HAP-1 (cell line): ENCODE measurements around the gene PSG11.
"Not testable (repeated sequence)": the region's sequence is repeated elsewhere in the genome, so short reads cannot be mapped to it uniquely, and the experiment has no call there.

Experiments used
- DNase-seq, 2 experiments: peaks; one replicate each; pipeline ENCODE4 v3.0.0-alpha.2; 2016 to 2020; ENCODE audit warnings: low spot score in 2 of 2
- H3K27me3 ChIP-seq: fragments of 250-450 bp; sonication (Bioruptor Pico); 2 replicates; pipeline ENCODE4 v1.5.1; 2020; ENCODE audit warnings: low read depth, mild to moderate bottlenecking, moderate library complexity
- H3K36me3 ChIP-seq: fragments of 250-450 bp; sonication (Bioruptor Pico); replicated peaks from 2 replicates; pipeline ENCODE4 v1.5.1; 2020; ENCODE audit warnings: mild to moderate bottlenecking
- H3K4me1 ChIP-seq: fragments of 250-450 bp; sonication (Bioruptor Pico); 2 replicates; pipeline ENCODE4 v1.5.1; 2020; ENCODE audit warnings: mild to moderate bottlenecking
- H3K4me3 ChIP-seq: fragments of 250-450 bp; sonication (Bioruptor Pico); 2 replicates; pipeline ENCODE4 v1.5.1; 2020; ENCODE audit warnings: mild to moderate bottlenecking, moderate library complexity
- H3K9me3 ChIP-seq: fragments of 250-450 bp; sonication (Bioruptor Pico); 2 replicates; pipeline ENCODE4 v1.5.1; 2020; ENCODE audit warnings: mild to moderate bottlenecking, moderate library complexity
- in situ Hi-C: fragments of 300-500 bp; cut with MboI; formaldehyde crosslinking; loops from 3 replicates; pipeline ENCODE4 v1.14.3; 2020; ENCODE audit warnings: low sequenced_read_pairs, inconsistent platforms, mixed read lengths

PSG11 gene

DNA sequence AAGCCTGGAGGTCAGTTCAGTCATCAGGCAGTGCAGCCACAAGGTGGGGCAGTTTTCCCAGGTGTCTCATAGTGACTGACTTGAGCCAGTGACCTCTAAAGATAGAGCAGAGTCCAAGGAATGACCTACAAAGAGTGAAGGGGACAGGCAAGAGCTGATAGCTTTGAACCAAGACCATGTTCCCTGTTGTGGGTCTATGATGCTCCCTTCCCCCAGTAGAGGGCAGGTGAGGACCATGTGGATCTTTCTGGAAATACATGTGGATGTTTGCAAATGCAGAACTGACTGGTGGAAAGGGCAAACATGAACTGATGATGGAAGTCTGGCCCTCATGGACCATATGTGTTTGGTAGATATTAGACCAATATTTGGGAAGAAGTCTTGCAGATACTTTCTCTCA is 6.7 kb downstream of the PSG11 start:
- H3K27me3 ChIP-seq, DNase-seq, H3K4me1 ChIP-seq, in situ Hi-C loops, H3K9me3 ChIP-seq, H3K36me3 ChIP-seq, H3K4me3 ChIP-seq: not testable (repeated sequence)

DNA sequence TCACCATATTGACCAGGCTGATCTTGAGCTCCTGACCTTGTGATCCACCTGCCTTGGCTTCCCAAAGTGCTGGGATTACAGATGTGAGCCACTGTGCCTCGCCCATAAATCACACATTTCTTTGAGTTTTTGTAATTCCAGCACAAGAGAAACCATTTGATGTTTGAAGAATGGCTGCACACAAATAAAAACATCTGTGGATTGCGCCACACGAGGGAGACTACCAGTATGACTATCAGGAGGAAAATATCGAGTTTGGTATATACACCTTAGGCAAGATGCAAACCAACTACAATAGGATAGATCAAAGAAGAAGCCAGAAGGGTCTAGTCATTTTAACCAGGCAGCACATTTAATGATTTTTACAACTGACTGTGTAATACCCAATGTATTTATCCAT is 20.4 kb downstream of the PSG11 start:
- DNase-seq, in situ Hi-C loops, H3K9me3 ChIP-seq, H3K4me1 ChIP-seq, H3K4me3 ChIP-seq, H3K27me3 ChIP-seq, H3K36me3 ChIP-seq: not testable (repeated sequence)

DNA sequence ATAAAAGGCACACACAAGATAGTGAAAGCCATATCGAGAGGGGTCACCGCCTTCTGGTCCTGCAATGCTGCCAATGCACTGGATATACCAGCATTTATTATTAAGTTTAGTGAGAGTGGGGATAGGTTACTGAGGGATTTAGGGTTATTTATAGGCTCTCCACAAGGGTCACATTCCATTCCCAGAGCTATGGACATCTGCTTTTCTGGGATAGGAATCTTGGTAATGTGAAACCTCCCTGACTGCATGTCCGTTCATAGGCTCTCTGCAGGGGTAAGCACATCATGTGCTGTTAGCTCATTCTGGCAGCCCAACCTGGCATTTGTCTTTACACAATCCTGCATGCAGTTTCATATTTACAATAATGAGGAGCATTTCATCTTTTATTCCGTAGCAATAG is 21.4 kb downstream of the PSG11 start:
- H3K9me3 ChIP-seq, H3K4me1 ChIP-seq, in situ Hi-C loops, H3K36me3 ChIP-seq, H3K4me3 ChIP-seq, DNase-seq, H3K27me3 ChIP-seq: not testable (repeated sequence)

DNA sequence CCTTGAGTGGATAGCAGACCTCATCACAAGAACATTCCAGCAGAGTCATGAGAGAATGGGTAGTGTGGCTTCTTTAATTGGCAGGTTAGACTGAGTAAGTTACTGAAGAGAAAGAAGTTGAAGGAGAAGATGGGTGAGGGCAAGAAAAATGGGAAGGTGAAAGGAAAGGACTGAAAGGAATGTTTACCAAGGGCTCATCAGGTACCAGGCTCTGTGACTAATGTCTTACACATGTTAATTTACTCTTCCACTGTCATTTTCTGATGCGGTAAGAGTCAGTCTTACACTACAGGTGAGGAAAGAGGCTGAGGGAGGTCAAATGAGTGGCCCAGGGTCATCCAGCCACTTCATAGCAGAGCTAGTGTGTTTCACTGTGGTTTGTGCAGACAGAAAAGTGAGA is 22.6 kb downstream of the PSG11 start:
- H3K4me3 ChIP-seq, H3K27me3 ChIP-seq, H3K36me3 ChIP-seq, DNase-seq, H3K9me3 ChIP-seq, H3K4me1 ChIP-seq, in situ Hi-C loops: not testable (repeated sequence)

DNA sequence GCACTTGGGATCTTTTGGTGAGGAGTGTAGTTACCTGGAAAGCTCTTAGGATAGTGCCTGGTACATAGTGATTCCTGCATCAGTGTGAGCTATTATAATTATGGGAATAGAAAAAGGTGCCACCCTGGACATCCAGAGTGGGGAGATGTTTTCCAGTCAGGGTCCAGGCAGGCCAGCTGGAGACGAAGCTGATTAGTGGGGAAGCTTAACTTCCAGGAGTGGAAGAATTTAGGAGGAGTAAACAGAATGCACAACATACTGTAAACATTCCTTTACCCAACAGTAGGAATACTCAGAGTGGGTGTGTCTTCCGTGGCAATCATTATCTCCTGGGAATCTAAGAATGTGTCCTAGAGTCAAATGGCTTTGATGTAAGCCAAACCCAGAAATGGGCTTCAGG is 23.3 kb downstream of the PSG11 start:
- H3K4me3 ChIP-seq, H3K36me3 ChIP-seq, DNase-seq, H3K9me3 ChIP-seq, in situ Hi-C loops, H3K27me3 ChIP-seq, H3K4me1 ChIP-seq: not testable (repeated sequence)

DNA sequence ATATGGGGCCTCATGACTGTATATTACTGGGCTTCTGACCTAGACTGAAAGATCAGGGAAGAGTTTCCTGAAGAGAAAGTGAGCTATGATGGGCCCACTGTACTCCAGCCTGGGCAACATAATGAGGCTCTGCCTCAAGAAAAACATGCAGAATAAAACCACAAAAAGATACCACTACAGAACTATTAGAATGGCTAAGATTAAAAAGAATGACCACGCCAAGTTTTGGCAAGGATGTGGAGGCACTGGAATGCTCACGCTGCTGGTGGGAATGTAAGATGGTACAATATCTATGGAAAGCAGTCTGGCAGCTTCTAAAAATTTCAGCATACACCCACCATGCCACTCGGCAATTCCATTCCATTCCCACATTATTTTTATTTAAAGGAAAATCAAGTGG is 30.1 kb downstream of the PSG11 start:
- in situ Hi-C loops, result not testable (repeated sequence)

DNA sequence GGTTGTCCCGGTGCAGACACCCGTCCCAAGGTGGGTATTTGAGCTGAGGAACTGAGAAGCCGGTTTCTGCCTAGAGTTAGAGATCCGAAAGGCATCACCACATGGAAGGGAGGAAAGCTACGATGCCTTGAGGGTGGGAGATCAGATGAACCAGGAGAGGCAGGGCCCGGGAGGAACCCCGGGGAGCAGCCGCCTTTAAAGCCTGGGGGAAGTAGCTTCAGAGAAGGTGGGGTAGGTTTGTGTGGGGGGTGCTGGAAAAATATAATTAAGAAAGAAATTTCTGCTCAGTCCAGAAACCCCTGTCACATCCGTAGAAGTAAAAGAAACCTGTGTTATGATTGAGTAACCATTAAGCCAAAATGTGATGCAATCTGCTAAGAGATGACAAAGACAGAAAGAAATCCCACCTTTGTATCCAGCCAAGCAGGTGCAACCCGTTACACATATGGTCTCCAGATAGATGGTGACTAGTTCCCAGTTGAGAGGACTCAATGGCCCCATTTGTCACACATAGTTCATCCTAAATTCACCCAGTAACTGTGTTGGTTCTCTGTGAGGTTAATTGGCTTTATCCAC is 34.2 kb downstream of the PSG11 start:
- H3K9me3 ChIP-seq, H3K4me1 ChIP-seq, H3K36me3 ChIP-seq, H3K27me3 ChIP-seq, in situ Hi-C loops, DNase-seq, H3K4me3 ChIP-seq: not testable (repeated sequence)

More for the DNA sequence above, 30.1 kb downstream of the PSG11 start:
- H3K27me3 ChIP-seq, DNase-seq, H3K36me3 ChIP-seq, H3K4me1 ChIP-seq, H3K4me3 ChIP-seq, H3K9me3 ChIP-seq: not testable (repeated sequence)

DNA sequence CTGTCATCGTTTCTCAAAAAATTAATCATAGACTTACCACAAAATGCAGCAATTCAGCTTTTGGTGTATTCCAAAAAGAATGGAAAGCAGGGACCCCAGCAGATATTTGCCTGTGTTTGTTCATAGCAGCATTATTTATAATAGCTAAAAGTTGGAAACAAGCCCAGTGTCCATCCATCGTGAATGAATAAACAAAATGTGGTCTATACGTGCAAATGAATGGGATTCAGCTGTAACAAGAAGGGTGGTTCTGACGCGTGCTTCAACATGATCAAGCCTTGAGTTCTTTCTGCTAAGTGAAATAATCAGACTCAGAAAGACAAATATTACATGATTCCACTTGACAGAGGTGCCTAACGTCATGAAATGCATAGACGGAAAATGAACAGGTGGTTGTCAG is 36.4 kb downstream of the PSG11 start:
- no peak for DNase-seq
- in situ Hi-C loops, result no loop called here
- H3K27me3 ChIP-seq, result no peaks in the 10 kb centered on the region
- no peaks in the 10 kb centered on the region for H3K36me3 ChIP-seq
- no peak overlapping the region for H3K4me3 ChIP-seq
- no peaks in the 10 kb centered on the region for H3K4me1 ChIP-seq
- H3K9me3 ChIP-seq, result no peaks in the 10 kb centered on the region

DNA sequence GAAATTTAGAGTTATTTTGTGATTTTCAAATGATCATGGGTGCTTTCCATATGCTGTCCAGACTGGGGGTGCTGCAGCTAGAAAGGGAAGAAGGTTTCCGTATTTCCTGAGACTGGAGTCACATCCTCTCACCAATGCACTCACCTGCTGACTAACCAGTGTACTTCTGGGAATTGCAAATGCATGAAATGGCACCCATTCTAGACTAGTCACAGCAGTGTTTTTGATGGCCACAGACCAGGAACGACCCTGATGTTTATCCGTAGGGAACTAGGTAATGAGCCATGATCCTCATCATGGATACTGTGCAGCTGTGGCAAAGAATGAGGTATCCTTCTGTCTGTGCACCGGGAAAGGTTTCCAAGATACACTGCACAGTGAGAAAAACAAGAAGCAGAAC is 37.1 kb downstream of the PSG11 start:
- H3K27me3 ChIP-seq, H3K9me3 ChIP-seq, H3K4me3 ChIP-seq, H3K4me1 ChIP-seq, DNase-seq, H3K36me3 ChIP-seq, in situ Hi-C loops: not testable (repeated sequence)

DNA sequence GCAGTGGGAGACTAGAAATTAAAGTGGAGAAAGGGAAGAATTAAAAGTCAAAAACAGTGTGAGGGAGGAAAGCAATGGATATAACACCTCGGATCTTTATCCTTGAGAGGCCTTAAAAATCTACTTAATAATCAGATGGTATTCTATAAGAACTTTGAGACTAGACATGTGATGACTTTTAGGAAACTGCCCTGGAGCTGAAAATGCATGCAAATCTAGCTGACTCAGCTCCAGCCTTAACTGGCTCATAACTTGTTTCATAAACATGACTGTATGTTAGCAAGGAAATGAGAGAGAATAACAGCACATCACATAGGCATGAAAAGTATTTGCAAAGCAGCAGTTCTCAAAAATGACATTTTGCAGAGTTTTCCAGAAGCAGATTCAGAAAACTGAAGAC is 38.1 kb downstream of the PSG11 start:
- DNase-seq, H3K4me1 ChIP-seq, H3K27me3 ChIP-seq, H3K36me3 ChIP-seq, H3K9me3 ChIP-seq, in situ Hi-C loops, H3K4me3 ChIP-seq: not testable (repeated sequence)

DNA sequence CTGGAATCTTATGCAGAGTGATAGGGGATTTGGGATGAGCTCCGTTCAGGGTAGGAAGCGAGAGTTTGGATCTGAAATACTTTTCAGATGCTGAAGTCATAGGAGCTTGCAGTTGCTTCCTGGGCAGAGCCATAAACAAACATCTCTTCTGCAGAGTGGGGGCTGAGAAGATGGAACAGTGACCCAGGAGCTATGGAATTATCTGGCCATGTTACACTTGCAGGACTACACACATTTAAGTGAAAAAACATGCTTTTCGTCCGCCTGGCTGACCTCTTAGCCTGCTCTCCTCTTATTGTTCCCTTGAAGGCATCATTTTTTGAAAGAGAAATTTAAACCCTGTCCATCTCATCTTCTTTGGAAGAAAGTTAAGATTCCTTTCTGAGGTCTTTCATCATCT is 40.7 kb downstream of the PSG11 start:
- no peak overlapping the region for H3K4me3 ChIP-seq
- in situ Hi-C loops, result no loop called here
- no peaks in the 10 kb centered on the region for H3K4me1 ChIP-seq
- no peak for DNase-seq
- no peaks in the 10 kb centered on the region for H3K36me3 ChIP-seq
- no peaks in the 10 kb centered on the region for H3K9me3 ChIP-seq
- H3K27me3 ChIP-seq, result no peaks in the 10 kb centered on the region

DNA sequence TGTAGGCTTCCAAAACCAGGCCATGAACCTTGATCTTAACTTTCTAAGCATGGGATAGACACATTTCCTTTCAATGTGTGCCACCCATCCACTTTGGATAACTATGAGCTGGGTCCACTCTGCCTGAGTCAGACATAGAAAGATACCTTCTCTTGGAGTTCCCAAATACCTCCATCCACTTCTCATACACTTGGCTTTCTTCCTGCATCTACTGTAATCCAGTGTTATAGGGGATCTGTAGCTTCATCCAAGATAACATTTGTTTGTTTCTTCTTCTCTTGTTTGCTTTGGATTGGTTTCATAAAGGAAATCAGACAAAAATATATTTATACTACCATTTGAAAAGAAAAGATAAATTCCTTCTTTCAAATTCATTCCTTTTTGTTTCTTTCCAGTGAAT is 44.2 kb downstream of the PSG11 start:
- H3K4me3 ChIP-seq, DNase-seq, in situ Hi-C loops, H3K27me3 ChIP-seq, H3K36me3 ChIP-seq, H3K9me3 ChIP-seq, H3K4me1 ChIP-seq: not testable (repeated sequence)

DNA sequence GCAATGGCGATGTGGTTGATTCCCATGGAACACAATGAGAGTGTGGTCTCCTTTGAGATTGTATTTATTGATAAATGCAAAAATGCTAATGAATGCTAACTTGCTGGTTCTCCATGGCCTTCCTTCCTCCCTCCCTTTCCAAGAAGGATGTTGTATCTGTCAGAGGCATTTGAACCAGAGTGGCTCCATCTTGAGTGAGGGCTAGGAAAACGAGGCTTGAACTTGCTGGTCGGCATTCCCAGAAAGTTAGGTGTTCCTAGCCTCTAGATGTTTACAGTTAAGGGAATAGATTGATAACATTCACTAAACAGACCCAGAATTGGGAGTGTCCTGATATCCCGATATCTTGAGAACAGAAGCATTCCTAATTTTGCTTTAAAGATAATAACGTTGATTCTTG is 54.8 kb downstream of the PSG11 start:
- in situ Hi-C loops, DNase-seq, H3K4me3 ChIP-seq, H3K9me3 ChIP-seq, H3K4me1 ChIP-seq, H3K36me3 ChIP-seq, H3K27me3 ChIP-seq: not testable (repeated sequence)

DNA sequence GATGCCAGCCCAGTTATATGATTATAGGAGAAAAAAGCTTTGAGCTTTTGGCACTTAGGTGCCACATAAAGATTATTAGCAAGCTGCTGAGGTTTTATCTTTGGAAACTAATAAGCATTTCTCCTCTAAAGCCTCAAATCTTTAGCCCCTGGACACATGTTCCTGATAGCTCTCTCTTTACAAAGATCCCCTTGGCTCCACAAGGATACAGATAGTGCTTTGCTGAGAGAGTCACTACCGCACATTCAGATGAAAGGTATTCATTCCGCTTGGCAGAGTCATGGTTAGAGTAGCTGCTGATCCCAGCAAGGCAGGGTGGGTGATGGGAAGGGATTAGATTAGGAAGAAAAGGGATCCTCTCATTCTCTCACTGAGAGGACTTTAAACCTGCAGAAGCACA is 61.1 kb downstream of the PSG11 start:
- Histone ChIP-seq H3K27me3 (no peaks in the 10 kb centered on the region), H3K9me3 (no peaks in the 10 kb centered on the region), H3K4me3 (no peak overlapping the region), H3K36me3 (no peaks in the 10 kb centered on the region), H3K4me1 (no peaks in the 10 kb centered on the region)
- no peak for DNase-seq
- in situ Hi-C loops, result no loop called here

DNA sequence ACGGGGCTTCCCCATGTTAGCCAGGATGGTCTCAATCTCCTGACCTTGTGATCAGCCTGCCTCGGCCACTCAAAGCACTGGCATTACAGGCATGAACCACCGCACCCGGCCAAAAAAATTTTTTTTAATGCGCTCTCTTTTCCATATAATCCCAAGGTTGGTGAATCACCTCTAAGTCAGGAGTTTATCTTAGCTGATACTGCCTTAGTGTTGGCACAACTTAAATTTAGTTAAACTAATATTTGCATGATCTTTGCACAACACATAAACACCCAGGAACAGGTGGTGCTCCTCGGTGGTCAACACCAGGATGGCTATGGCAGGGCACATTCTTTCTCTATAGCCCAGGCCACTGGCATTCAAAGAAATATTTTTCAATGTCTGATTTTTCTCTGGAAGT is 65.2 kb downstream of the PSG11 start:
- Histone ChIP-seq H3K27me3 (no peaks in the 10 kb centered on the region), H3K36me3 (no peaks in the 10 kb centered on the region), H3K4me3 (no peak overlapping the region), H3K4me1 (no peaks in the 10 kb centered on the region), H3K9me3 (no peaks in the 10 kb centered on the region)
- in situ Hi-C loops, result no loop called here
- DNase-seq, result no peak
